ENCODE measurements around the gene NUP62. TPM values are rescaled to one million over a fixed set of nuclear protein-coding genes. Genes with fewer than 3 reads are reported as not detected.

The NUP62 gene
- total and polyA plus RNA-seq, 2 of the 4 experiments (the other 2 are of a cell fraction): 21.3 to 29.7 TPM

DNA sequence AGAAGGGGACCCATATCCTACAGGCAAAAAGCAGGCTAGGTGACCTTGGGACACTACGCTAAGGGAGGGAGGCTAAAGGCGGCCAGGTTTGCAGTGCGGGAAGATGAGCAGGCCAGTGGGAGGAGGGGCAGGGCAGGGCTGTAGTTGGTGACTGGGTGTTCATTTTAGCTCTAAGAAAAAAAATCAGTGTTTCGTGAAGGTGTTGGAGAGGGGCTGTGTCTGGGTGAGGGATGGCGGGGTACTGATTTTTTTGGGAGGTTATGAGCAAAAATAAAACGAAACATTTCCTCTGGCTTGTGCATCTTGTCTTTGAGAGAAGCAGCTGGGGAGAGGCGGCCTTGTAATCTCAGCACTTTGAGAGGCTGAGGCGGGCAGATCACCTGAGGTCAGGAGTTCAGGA, 4.3 kb upstream of the NUP62 start:
- intact Hi-C loops (cut with micrococcal nuclease): no loop called here

More for the DNA sequence above, 4.3 kb upstream of the NUP62 start:
- Histone ChIP-seq H3K27ac (ENCODE audit: insufficient read depth, low read length) (no peak overlapping the region), H4K5ac (ENCODE audit: low read depth, low read length) (no peak overlapping the region), H2BK15ac (ENCODE audit: low read depth, low read length) (no peak overlapping the region), H3K4me2 (ENCODE audit: low read depth, low read length) (no peak overlapping the region), H3K27me3 (ENCODE audit: control insufficient read depth, insufficient read depth, low read length) (no peaks in the 10 kb centered on the region), H2BK120ac (ENCODE audit: low read depth, low read length) (no peak overlapping the region), H3K9ac (ENCODE audit: low read depth, low read length) (no peak overlapping the region), H2BK20ac (ENCODE audit: low read depth, low read length) (no peak overlapping the region), H4K91ac (ENCODE audit: insufficient read depth, low read depth, low read length) (no peak overlapping the region), H3K23ac (ENCODE audit: low read depth, low read length) (no peak overlapping the region), H3K9me1 (ENCODE audit: insufficient read depth, low read length) (peaks cover 6% of the 10 kb centered on the region; the same call in 1 of the 2 replicates), H2BK5ac (ENCODE audit: low read depth, low read length, poor library complexity, severe bottlenecking) (no peak overlapping the region), H3K18ac (ENCODE audit: low read depth, low read length) (no peak overlapping the region), H3K4ac (ENCODE audit: low read depth, low read length) (no peak overlapping the region), H4K20me1 (ENCODE audit: insufficient read depth, low read length) (no peaks in the 10 kb centered on the region), H3K4me3 (ENCODE audit: insufficient read depth, low read depth, low read length) (no peak overlapping the region), H3K9me3 (ENCODE audit: control insufficient read depth, insufficient read depth, low read length) (no peaks in the 10 kb centered on the region), H2AFZ (replicated peaks; ENCODE audit: low read length, poor library complexity) (no peak overlapping the region), H3K4me1 (ENCODE audit: control insufficient read depth, insufficient read depth, low read length) (no peaks in the 10 kb centered on the region), H4K8ac (ENCODE audit: low read depth in 2 of 2, low read length in 2 of 2) (no peak overlapping the region), H3K14ac (replicated peaks; ENCODE audit: low read depth, low read length) (no peak overlapping the region), H3K36me3 (ENCODE audit: control insufficient read depth, insufficient read depth, low read length) (peaks cover 2% of the 10 kb centered on the region; the same call in 1 of the 2 replicates), H3K79me1 (ENCODE audit: low read depth in 1 of 2, low read length in 2 of 2) (peaks cover 0 to 16% of the 10 kb centered on the region in 2 experiments; a peak in 3 of 4 replicates), H2AK9ac (replicated peaks; ENCODE audit: low read depth, low read length, poor library complexity) (no peak overlapping the region), H2AK5ac (ENCODE audit: low read depth, low read length) (no peak overlapping the region), H3K56ac (ENCODE audit: extremely low read depth, insufficient read depth, low read length) (no peak overlapping the region)
- no TSS peak for BruUV-seq (replicated peaks)
- ChIA-PET POLR2A (ENCODE audit: unreplicated experiment) (interaction anchor here (0.7 kb wide), 1 partner anchor 64 kb away, joined by 4 read pairs; no protein-coding TSS in a partner anchor), CTCF (no interaction called here)
- TF ChIP-seq RFX5 (IDR thresholded peaks at IDR 0.05; ENCODE audit: low read depth, low read length): no peak
- no peak for TF ChIP-seq MAZ (IDR thresholded peaks at IDR 0.05; ENCODE audit: borderline replicate concordance, low read depth, low read length)
- TF ChIP-seq NFE2L2 (IDR thresholded peaks at IDR 0.05; ENCODE audit: low read depth, low read length): no peak
- TF ChIP-seq FOS (IDR thresholded peaks at IDR 0.05; ENCODE audit: low read depth, low read length): no peak
- TF ChIP-seq, protein P1, sequence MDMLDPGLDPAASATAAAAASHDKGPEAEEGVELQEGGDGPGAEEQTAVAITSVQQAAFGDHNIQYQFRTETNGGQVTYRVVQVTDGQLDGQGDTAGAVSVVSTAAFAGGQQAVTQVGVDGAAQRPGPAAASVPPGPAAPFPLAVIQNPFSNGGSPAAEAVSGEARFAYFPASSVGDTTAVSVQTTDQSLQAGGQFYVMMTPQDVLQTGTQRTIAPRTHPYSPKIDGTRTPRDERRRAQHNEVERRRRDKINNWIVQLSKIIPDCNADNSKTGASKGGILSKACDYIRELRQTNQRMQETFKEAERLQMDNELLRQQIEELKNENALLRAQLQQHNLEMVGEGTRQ (IDR thresholded peaks at IDR 0.05; ENCODE audit: low read depth, low read length): no peak
- no peak for TF ChIP-seq RAD21 (IDR thresholded peaks at IDR 0.05; ENCODE audit: low read length)
- no peak for TF ChIP-seq CHD1 (IDR thresholded peaks at IDR 0.05; ENCODE audit: low read depth, low read length)
- no peak for TF ChIP-seq BHLHE40 (IDR thresholded peaks at IDR 0.05; ENCODE audit: low read depth, low read length)
- TF ChIP-seq CEBPB (IDR thresholded peaks at IDR 0.05; ENCODE audit: low read depth, low read length): no peak
- no peak for TF ChIP-seq SMC3 (IDR thresholded peaks at IDR 0.05; ENCODE audit: low read depth, low read length)
- TF ChIP-seq RCOR1 (IDR thresholded peaks at IDR 0.05; ENCODE audit: insufficient replicate concordance, low read length): no peak
- no peak for TF ChIP-seq ELK1 (IDR thresholded peaks at IDR 0.05; ENCODE audit: borderline replicate concordance, low read depth, low read length)
- TF ChIP-seq POLR2A (IDR thresholded peaks at IDR 0.05; ENCODE audit: low read depth, low read length): no peak
- no peak for TF ChIP-seq CTCF (conservative IDR thresholded peaks at IDR 0.05; ENCODE audit: low read depth, low read length)
- TF ChIP-seq MAFK (IDR thresholded peaks at IDR 0.05; ENCODE audit: low read depth, low read length): no peak
- no peak for TF ChIP-seq MXI1 (IDR thresholded peaks at IDR 0.05; ENCODE audit: borderline replicate concordance, low read depth, low read length)
- in situ Hi-C loops (cut with MboI; ENCODE audit: low sequenced_read_pairs) (loop anchor here (10.0 kb wide), 2 partner anchors 51 to 211 kb away; no protein-coding TSS in a partner anchor), dilution Hi-C loops (cut with HindIII; ENCODE audit: low sequenced_read_pairs, unreplicated experiment) (no loop called here)
- DNase-seq (no peak), ATAC-seq (ENCODE audit: low read depth) (no peak)
- 100% methylated on average over 3 of the region's 8 CpGs; no CpG with 5 or more reads in 1 of the 2 experiments for WGBS, 2 experiments (ENCODE audit: extremely low coverage in 2 of 2, insufficient read length in 1 of 2)
